ENCODE measurements around the gene U2SURP.

GRCh38 chr3:142982038-142982773 lies 19.2 kb upstream of the U2SURP start:
- TF ChIP-seq EZH2 (IDR thresholded peaks at IDR 0.05; ENCODE audit: insufficient read depth, low read length) (no peak), CTCF (IDR thresholded peaks at IDR 0.05; ENCODE audit: insufficient read depth, low read depth, low read length) (no peak)

Measured in astrocyte (in vitro differentiated cells and primary cell).